Breast epithelium (tissue), 4 donors: ENCODE data around the gene RAB35. TPM values are rescaled to one million over a fixed set of nuclear protein-coding genes. Genes with fewer than 3 reads are reported as not detected.
"Not testable (repeated sequence)": the region's sequence is repeated elsewhere in the genome, so short reads cannot be mapped to it uniquely, and the experiment has no call there.

ENCODE experiments used
- DNase-seq, 2 donors: peaks; one replicate each; pipeline ENCODE4 v3.0.0-alpha.2; 2019; ENCODE audit warnings: low spot score in 2 of 2
- H3K27ac ChIP-seq, 2 donors: fragments of 200-600 bp; sonication (generic) in 1 of 2; one replicate each; pipeline ENCODE4 v1.5.1; 2016 to 2019; ENCODE audit warnings: mild to moderate bottlenecking in 1 of 2
- H3K27me3 ChIP-seq, 2 donors: fragments of 200-600 bp; sonication (generic) in 1 of 2; one replicate each; pipeline versions ENCODE4 v1.5.1 to v1.6.0; 2017 to 2019; ENCODE audit warnings: control low read depth in 1 of 2, mild to moderate bottlenecking in 1 of 2
- H3K36me3 ChIP-seq: fragments of 200-600 bp; one replicate; pipeline ENCODE4 v1.5.1; 2019
- H3K4me1 ChIP-seq, 2 donors: fragments of 200-600 bp; sonication (generic); one replicate each; pipeline ENCODE4 v1.5.1; 2016 to 2019; ENCODE audit warnings: control low read depth in 1 of 2
- H3K4me3 ChIP-seq, 3 donors: fragments of 200-600 bp; sonication (generic); 1 replicate in 2 of 3; 2 replicates in 1 of 3; pipeline ENCODE4 v1.5.1; 2016 to 2019; ENCODE audit warnings: mild to moderate bottlenecking in 3 of 3, moderate library complexity in 2 of 3
- H3K9me3 ChIP-seq, 2 donors: fragments of 200-600 bp; sonication (generic) in 1 of 2; one replicate each; pipeline ENCODE4 v1.5.1; 2016 to 2019; ENCODE audit warnings: control low read depth in 1 of 2
- POLR2A ChIP-seq: fragments of 450-650 bp; IDR thresholded peaks from one replicate; pipeline ENCODE4 v1.6.1; 2016; ENCODE audit warnings: antibody characterized with exemption, mild to moderate bottlenecking, moderate library complexity
- POLR2AphosphoS5 ChIP-seq, 3 donors: sonication (generic); formaldehyde crosslinking; IDR thresholded peaks; one replicate each; pipeline ENCODE4 v1.6.1; 2017; ENCODE audit warnings: antibody characterized with exemption in 3 of 3
- intact Hi-C: fragments of 100-400 bp; cut with DNase I; formaldehyde crosslinking; loops from one replicate; pipeline ENCODE4 v1.15.1; 2023; ENCODE audit warnings: low total_unique reads
- total RNA-seq, 3 donors: library from RNA; depleted of rRNA; stranded (reverse); fragments of >200 nt; gene quantifications; one replicate each; pipeline ENCODE4 v1.1.0, GENCODE V29; 2016
- TF ChIP-seq, protein P1 (sequence below), 3 donors: fragments of 450-650 bp; IDR thresholded peaks; one replicate each; pipeline ENCODE4 v1.5.1; 2016 to 2017; ENCODE audit warnings: antibody characterized with exemption in 3 of 3, mild to moderate bottlenecking in 3 of 3, moderate library complexity in 3 of 3

The RAB35 gene
- total RNA-seq, 3 donors from 2014 or later = 23.3 to 26.8 (median 26.2) TPM

- Histone ChIP-seq H3K4me1 (no peaks in the 10 kb centered on the region), H3K4me3 (no peak overlapping the region), H3K36me3 (no peaks in the 10 kb centered on the region), H3K27me3 (no peaks in the 10 kb centered on the region), H3K27ac (no peak overlapping the region), H3K9me3 (no peaks in the 10 kb centered on the region)
- DNase-seq = no peak
- TF ChIP-seq, protein P1, sequence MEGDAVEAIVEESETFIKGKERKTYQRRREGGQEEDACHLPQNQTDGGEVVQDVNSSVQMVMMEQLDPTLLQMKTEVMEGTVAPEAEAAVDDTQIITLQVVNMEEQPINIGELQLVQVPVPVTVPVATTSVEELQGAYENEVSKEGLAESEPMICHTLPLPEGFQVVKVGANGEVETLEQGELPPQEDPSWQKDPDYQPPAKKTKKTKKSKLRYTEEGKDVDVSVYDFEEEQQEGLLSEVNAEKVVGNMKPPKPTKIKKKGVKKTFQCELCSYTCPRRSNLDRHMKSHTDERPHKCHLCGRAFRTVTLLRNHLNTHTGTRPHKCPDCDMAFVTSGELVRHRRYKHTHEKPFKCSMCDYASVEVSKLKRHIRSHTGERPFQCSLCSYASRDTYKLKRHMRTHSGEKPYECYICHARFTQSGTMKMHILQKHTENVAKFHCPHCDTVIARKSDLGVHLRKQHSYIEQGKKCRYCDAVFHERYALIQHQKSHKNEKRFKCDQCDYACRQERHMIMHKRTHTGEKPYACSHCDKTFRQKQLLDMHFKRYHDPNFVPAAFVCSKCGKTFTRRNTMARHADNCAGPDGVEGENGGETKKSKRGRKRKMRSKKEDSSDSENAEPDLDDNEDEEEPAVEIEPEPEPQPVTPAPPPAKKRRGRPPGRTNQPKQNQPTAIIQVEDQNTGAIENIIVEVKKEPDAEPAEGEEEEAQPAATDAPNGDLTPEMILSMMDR (IDR thresholded peaks at IDR 0.05) = no peak
- no peak for TF ChIP-seq POLR2A
- TF ChIP-seq POLR2AphosphoS5 (IDR thresholded peaks at IDR 0.05) = no peak
- intact Hi-C loops = no loop called here
These were observed 67.1 kb downstream of the RAB35 start for GRCh38 chr12:120049426-120049825.

DNA sequence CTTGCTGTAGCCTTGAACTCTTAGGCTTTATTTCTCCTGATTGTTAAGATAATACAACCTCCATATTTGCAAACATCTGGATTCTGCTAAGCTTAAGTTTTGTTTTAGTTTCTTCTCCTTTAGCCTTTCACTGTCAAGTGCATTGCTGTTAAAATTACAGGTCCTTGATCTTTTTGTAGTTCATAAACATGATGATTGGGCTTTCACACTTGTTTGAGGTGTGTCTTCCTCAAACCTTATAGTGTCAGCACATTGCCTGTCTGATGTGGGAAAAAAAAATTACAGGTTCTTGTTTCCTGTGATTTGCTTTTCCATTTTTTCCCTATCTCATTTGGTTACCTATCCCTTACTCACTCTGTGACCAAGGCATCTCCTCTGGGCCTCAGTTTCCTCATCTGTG, 68.3 kb downstream of the RAB35 start:
- Histone ChIP-seq H3K4me1 (no peaks in the 10 kb centered on the region), H3K9me3 (no peaks in the 10 kb centered on the region), H3K36me3 (no peaks in the 10 kb centered on the region), H3K27ac (no peak overlapping the region), H3K27me3 (no peaks in the 10 kb centered on the region), H3K4me3 (no peak overlapping the region)
- TF ChIP-seq POLR2AphosphoS5 (IDR thresholded peaks at IDR 0.05) (no peak), POLR2A (no peak)
- TF ChIP-seq, protein P1 (IDR thresholded peaks at IDR 0.05) = no peak
- intact Hi-C loops = no loop called here
- DNase-seq = no peak

DNA sequence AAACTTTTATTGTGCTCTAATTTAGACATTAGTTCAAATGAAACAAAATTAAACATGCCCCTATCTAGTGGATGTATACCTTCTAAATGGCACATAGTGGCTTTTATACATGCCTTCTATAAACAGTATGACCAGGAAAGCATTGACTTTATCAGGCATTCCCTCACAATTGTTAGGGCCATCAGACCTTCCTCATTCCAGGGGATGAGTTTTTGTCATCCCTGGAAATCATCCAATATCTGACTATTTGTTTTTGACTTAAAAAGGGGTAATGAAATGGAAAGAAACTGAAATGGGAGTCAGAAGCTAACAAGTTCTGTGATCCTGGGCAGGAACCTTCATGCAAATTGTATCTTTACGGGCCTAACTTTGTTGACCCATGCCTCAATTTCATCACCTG, 69.5 kb downstream of the RAB35 start:
- intact Hi-C loops = no loop called here
- Histone ChIP-seq H3K4me3 (no peak overlapping the region), H3K4me1 (no peaks in the 10 kb centered on the region), H3K27ac (no peak overlapping the region), H3K27me3 (no peaks in the 10 kb centered on the region), H3K36me3 (no peaks in the 10 kb centered on the region), H3K9me3 (no peaks in the 10 kb centered on the region)
- no peak for DNase-seq
- TF ChIP-seq POLR2AphosphoS5 (IDR thresholded peaks at IDR 0.05) (no peak), POLR2A (no peak)
- TF ChIP-seq, protein P1 (IDR thresholded peaks at IDR 0.05) = no peak

DNA sequence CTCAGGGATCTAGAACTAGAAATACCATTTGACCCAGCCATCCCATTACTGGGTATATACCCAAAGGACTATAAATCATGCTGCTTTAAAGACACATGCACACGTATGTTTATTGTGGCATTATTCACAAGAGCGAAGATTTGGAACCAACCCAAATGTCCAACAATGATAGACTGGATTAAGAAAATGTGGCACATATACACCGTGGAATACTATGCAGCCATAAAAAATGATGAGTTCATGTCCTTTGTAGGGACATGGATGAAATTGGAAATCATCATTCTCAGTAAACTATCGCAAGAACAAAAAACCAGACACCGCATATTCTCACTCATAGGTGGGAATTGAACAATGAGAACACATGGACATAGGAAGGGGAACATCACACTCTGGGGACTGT, 71.2 kb downstream of the RAB35 start:
- H3K4me3 ChIP-seq, intact Hi-C loops, H3K4me1 ChIP-seq, H3K36me3 ChIP-seq, DNase-seq, H3K27me3 ChIP-seq, H3K9me3 ChIP-seq, H3K27ac ChIP-seq: not testable (repeated sequence)

Other genes starting within 250 kb of the RAB35 start
- 1 to 10 TPM; 1.3 to 9.5 (median 2.4) TPM for gene CIT, start 239.4 kb downstream of the RAB35 start, total RNA-seq
- gene BICDL1, start 127.5 kb downstream of the RAB35 start, total RNA-seq = 10 to 100 TPM in 1 of 3 donors, 1 to 10 TPM in 1, under 1 TPM in 1; 0.48 to 23.4 (median 5.6) TPM
- 10 to 100 TPM; 50.1 to 79.6 (median 73.4) TPM for gene GCN1, start 78.0 kb upstream of the RAB35 start, total RNA-seq
- gene RPLP0, start 84.4 kb upstream of the RAB35 start, total RNA-seq = 1,000 to 10,000 TPM; 3,137 to 4,833 (median 3,312) TPM
- 10 to 100 TPM; 44.8 to 74.1 (median 53.9) TPM for gene PXN, start 149.0 kb upstream of the RAB35 start, total RNA-seq
- gene RNU4-2, start 175.2 kb upstream of the RAB35 start, total RNA-seq = under 1 TPM; under 0.01 TPM
- gene RNU4-1, start 176.5 kb upstream of the RAB35 start, total RNA-seq = under 1 TPM in 2 of 3 donors, not detected in 1; under 0.01 TPM
- 1 to 10 TPM in 2 of 3 donors, under 1 TPM in 1; 0.98 to 3.1 (median 1.6) TPM for gene SIRT4, start 185.6 kb upstream of the RAB35 start, total RNA-seq
- not detected for gene PLA2G1B, start 211.0 kb upstream of the RAB35 start, total RNA-seq